ENCODE data around the gene RFX7.

RFX7 gene

DNA sequence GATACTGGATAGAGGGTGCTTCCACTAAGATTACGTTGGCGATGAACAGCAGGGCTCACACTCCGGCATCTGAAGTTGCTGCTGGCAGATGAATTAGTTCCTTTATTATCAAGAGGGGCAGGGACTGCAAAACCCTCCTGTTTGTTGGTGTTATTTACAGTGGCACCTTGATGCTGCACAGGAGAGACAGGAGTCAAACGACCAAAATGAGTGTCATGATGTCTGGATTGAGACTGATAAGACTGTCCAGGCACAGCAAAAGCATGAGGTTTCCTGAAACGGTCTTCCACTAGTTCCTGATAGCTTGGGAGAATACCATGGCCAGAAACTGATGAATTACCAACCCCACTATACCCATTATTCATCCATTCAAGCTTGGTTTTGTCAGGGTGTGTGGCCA lies 149.5 kb downstream of the RFX7 start:
- no peak for DNase-seq
- in situ Hi-C loops (cut with HindIII; ENCODE audit: low pct_ligation_motif_present, low sequenced_read_pairs), result no loop called here
- TF ChIP-seq CTCF (IDR thresholded peaks at IDR 0.05; ENCODE audit: low read depth, low read length, missing control alignments), result no peak
- Histone ChIP-seq H3K27ac (no peak overlapping the region), H3K36me3 (replicated peaks) (peaks cover 30% of the 10 kb centered on the region), H3K27me3 (replicated peaks) (no peaks in the 10 kb centered on the region), H3K4me3 (ENCODE audit: low read depth, low read length) (no peak overlapping the region)

- TF ChIP-seq CTCF (IDR thresholded peaks at IDR 0.05; ENCODE audit: low read depth, low read length, missing control alignments), result no peak
- Histone ChIP-seq H3K4me3 (ENCODE audit: low read depth, low read length) (no peak overlapping the region), H3K27ac (no peak overlapping the region), H3K27me3 (replicated peaks) (no peaks in the 10 kb centered on the region), H3K36me3 (replicated peaks) (no peaks in the 10 kb centered on the region)
- in situ Hi-C loops (cut with HindIII; ENCODE audit: low pct_ligation_motif_present, low sequenced_read_pairs), result no loop called here
- no peak for DNase-seq
These were observed 155.3 kb downstream of the RFX7 start for GRCh38 chr15:56088389-56088788.

GRCh38 chr15:56086566-56086965 lies 157.1 kb downstream of the RFX7 start:
- H3K36me3 ChIP-seq (replicated peaks), result no peaks in the 10 kb centered on the region
- in situ Hi-C loops (cut with HindIII; ENCODE audit: low pct_ligation_motif_present, low sequenced_read_pairs), result no loop called here
- H3K4me3 ChIP-seq (ENCODE audit: low read depth, low read length), result no peak overlapping the region
- no peak overlapping the region for H3K27ac ChIP-seq
- TF ChIP-seq CTCF (IDR thresholded peaks at IDR 0.05; ENCODE audit: low read depth, low read length, missing control alignments), result no peak
- no peak for DNase-seq
- no peaks in the 10 kb centered on the region for H3K27me3 ChIP-seq (replicated peaks)

GRCh38 chr15:56082263-56082761 lies 161.4 kb downstream of the RFX7 start:
- in situ Hi-C loops (cut with HindIII; ENCODE audit: low pct_ligation_motif_present, low sequenced_read_pairs), result no loop called here
- TF ChIP-seq CTCF (IDR thresholded peaks at IDR 0.05; ENCODE audit: low read depth, low read length, missing control alignments), result no peak

GRCh38 chr15:56077081-56077480 lies 166.6 kb downstream of the RFX7 start:
- no peak overlapping the region for H3K27ac ChIP-seq
- in situ Hi-C loops (cut with HindIII; ENCODE audit: low pct_ligation_motif_present, low sequenced_read_pairs), result no loop called here
- H3K4me3 ChIP-seq (ENCODE audit: low read depth, low read length), result no peak overlapping the region
- no peak for DNase-seq
- no peaks in the 10 kb centered on the region for H3K27me3 ChIP-seq (replicated peaks)
- H3K36me3 ChIP-seq (replicated peaks), result no peaks in the 10 kb centered on the region
- TF ChIP-seq CTCF (IDR thresholded peaks at IDR 0.05; ENCODE audit: low read depth, low read length, missing control alignments), result no peak

More at GRCh38 chr15:56082263-56082761, 161.4 kb downstream of the RFX7 start:
- no peak overlapping the region for H3K4me3 ChIP-seq (ENCODE audit: low read depth, low read length)
- H3K36me3 ChIP-seq (replicated peaks), result no peaks in the 10 kb centered on the region
- H3K27me3 ChIP-seq (replicated peaks), result no peaks in the 10 kb centered on the region
- no peak for DNase-seq
- H3K27ac ChIP-seq, result no peak overlapping the region

DNA sequence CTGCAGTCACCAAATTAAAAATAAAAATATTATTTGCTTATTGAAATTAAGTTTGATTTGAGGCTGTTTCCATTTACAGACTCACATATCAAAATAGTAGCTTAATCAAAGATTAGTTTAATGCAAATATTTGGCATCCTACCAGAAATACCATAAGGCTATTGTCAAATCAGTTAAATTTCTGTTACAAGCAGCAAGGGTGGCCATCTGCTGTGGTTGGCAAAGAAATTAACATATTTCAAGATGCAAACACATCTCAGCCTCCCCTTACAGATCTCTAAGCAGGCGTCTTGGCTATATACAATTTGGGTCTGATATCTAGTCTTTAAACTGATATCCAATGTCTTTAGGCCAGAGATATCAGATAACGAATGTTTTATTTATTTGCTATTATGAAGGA lies 167.0 kb downstream of the RFX7 start:
- H3K4me3 ChIP-seq (ENCODE audit: low read depth, low read length), result no peak overlapping the region
- no peak for TF ChIP-seq CTCF (IDR thresholded peaks at IDR 0.05; ENCODE audit: low read depth, low read length, missing control alignments)
- in situ Hi-C loops (cut with HindIII; ENCODE audit: low pct_ligation_motif_present, low sequenced_read_pairs), result no loop called here
- no peak overlapping the region for H3K27ac ChIP-seq
- no peaks in the 10 kb centered on the region for H3K36me3 ChIP-seq (replicated peaks)
- no peak for DNase-seq
- H3K27me3 ChIP-seq (replicated peaks), result no peaks in the 10 kb centered on the region

Data from brain microvascular endothelial cell (primary cell).